ENCODE measurements around the gene PGM5.

Gene PGM5

GRCh38 chr9:68560071-68560844 is 203.8 kb downstream of the PGM5 start:
- peak in 2 of 3 donors; percentile 5 to 8 for DNase-seq
- H3K36me3 ChIP-seq (ENCODE audit: control insufficient read depth, insufficient read depth, low read length) = no peaks in the 10 kb centered on the region
- no peak overlapping the region for H3K27ac ChIP-seq (ENCODE audit: insufficient read depth, low read length, poor library complexity, severe bottlenecking)
- no peak overlapping the region for H3K4me3 ChIP-seq (ENCODE audit: insufficient read depth, low read depth, low read length, poor library complexity, severe bottlenecking)
- H3K4me1 ChIP-seq (ENCODE audit: control insufficient read depth, insufficient read depth, low read length, poor library complexity, severe bottlenecking) = peaks cover 4% of the 10 kb centered on the region
- no peaks in the 10 kb centered on the region for H3K9me3 ChIP-seq (ENCODE audit: control insufficient read depth, low read length)
- peaks cover 2% of the 10 kb centered on the region for H3K27me3 ChIP-seq (replicated peaks; ENCODE audit: control insufficient read depth, insufficient read depth, low read length, poor library complexity, severe bottlenecking)

- Histone ChIP-seq H3K4me3 (ENCODE audit: insufficient read depth, low read depth, low read length, poor library complexity, severe bottlenecking) (no peak overlapping the region), H3K36me3 (ENCODE audit: control insufficient read depth, insufficient read depth, low read length) (no peaks in the 10 kb centered on the region), H3K9me3 (ENCODE audit: control insufficient read depth, low read length) (no peaks in the 10 kb centered on the region), H3K27ac (ENCODE audit: insufficient read depth, low read length, poor library complexity, severe bottlenecking) (no peak overlapping the region), H3K27me3 (replicated peaks; ENCODE audit: control insufficient read depth, insufficient read depth, low read length, poor library complexity, severe bottlenecking) (peaks cover 2% of the 10 kb centered on the region), H3K4me1 (ENCODE audit: control insufficient read depth, insufficient read depth, low read length, poor library complexity, severe bottlenecking) (peaks cover 4% of the 10 kb centered on the region)
- no peak for DNase-seq
Measured at GRCh38 chr9:68562461-68562860, 206.1 kb downstream of the PGM5 start.

- Histone ChIP-seq H3K4me1 (ENCODE audit: control insufficient read depth, insufficient read depth, low read length, poor library complexity, severe bottlenecking) (no peaks in the 10 kb centered on the region), H3K27ac (ENCODE audit: insufficient read depth, low read length, poor library complexity, severe bottlenecking) (no peak overlapping the region), H3K4me3 (ENCODE audit: insufficient read depth, low read depth, low read length, poor library complexity, severe bottlenecking) (no peak overlapping the region), H3K9me3 (ENCODE audit: control insufficient read depth, low read length) (no peaks in the 10 kb centered on the region), H3K27me3 (replicated peaks; ENCODE audit: control insufficient read depth, insufficient read depth, low read length, poor library complexity, severe bottlenecking) (peaks cover 5% of the 10 kb centered on the region), H3K36me3 (ENCODE audit: control insufficient read depth, insufficient read depth, low read length) (no peaks in the 10 kb centered on the region)
- DNase-seq = no peak
Measured at GRCh38 chr9:68567565-68567964, 211.2 kb downstream of the PGM5 start.

GRCh38 chr9:68574150-68574549 is 217.7 kb downstream of the PGM5 start:
- no peak overlapping the region for H3K4me3 ChIP-seq (ENCODE audit: insufficient read depth, low read depth, low read length, poor library complexity, severe bottlenecking)
- H3K9me3 ChIP-seq (ENCODE audit: control insufficient read depth, low read length) = no peaks in the 10 kb centered on the region
- H3K27ac ChIP-seq (ENCODE audit: insufficient read depth, low read length, poor library complexity, severe bottlenecking) = no peak overlapping the region
- H3K4me1 ChIP-seq (ENCODE audit: control insufficient read depth, insufficient read depth, low read length, poor library complexity, severe bottlenecking) = no peaks in the 10 kb centered on the region
- no peaks in the 10 kb centered on the region for H3K36me3 ChIP-seq (ENCODE audit: control insufficient read depth, insufficient read depth, low read length)
- DNase-seq = no peak
- peaks cover 5% of the 10 kb centered on the region for H3K27me3 ChIP-seq (replicated peaks; ENCODE audit: control insufficient read depth, insufficient read depth, low read length, poor library complexity, severe bottlenecking)

GRCh38 chr9:68575817-68576216 is 219.4 kb downstream of the PGM5 start:
- Histone ChIP-seq H3K4me1 (ENCODE audit: control insufficient read depth, insufficient read depth, low read length, poor library complexity, severe bottlenecking) (no peaks in the 10 kb centered on the region), H3K36me3 (ENCODE audit: control insufficient read depth, insufficient read depth, low read length) (no peaks in the 10 kb centered on the region), H3K27ac (ENCODE audit: insufficient read depth, low read length, poor library complexity, severe bottlenecking) (no peak overlapping the region), H3K27me3 (replicated peaks; ENCODE audit: control insufficient read depth, insufficient read depth, low read length, poor library complexity, severe bottlenecking) (peaks cover 5% of the 10 kb centered on the region), H3K9me3 (ENCODE audit: control insufficient read depth, low read length) (no peaks in the 10 kb centered on the region), H3K4me3 (ENCODE audit: insufficient read depth, low read depth, low read length, poor library complexity, severe bottlenecking) (no peak overlapping the region)
- no peak for DNase-seq

- Histone ChIP-seq H3K4me3 (ENCODE audit: insufficient read depth, low read depth, low read length, poor library complexity, severe bottlenecking) (no peak overlapping the region), H3K4me1 (ENCODE audit: control insufficient read depth, insufficient read depth, low read length, poor library complexity, severe bottlenecking) (no peaks in the 10 kb centered on the region), H3K27me3 (replicated peaks; ENCODE audit: control insufficient read depth, insufficient read depth, low read length, poor library complexity, severe bottlenecking) (no peaks in the 10 kb centered on the region), H3K27ac (ENCODE audit: insufficient read depth, low read length, poor library complexity, severe bottlenecking) (no peak overlapping the region), H3K36me3 (ENCODE audit: control insufficient read depth, insufficient read depth, low read length) (no peaks in the 10 kb centered on the region), H3K9me3 (ENCODE audit: control insufficient read depth, low read length) (no peaks in the 10 kb centered on the region)
- no peak for DNase-seq
Measured at GRCh38 chr9:68577774-68578591, 221.6 kb downstream of the PGM5 start.
